A549 (cell line): ENCODE results near the gene GSC2. TPM values are rescaled to one million over a fixed set of nuclear protein-coding genes. Genes with fewer than 3 reads are reported as not detected.

Experiments
- ATAC-seq, 2 experiments: fragments of 200-7000 bp in 1 of 2; fragments of >200 bp in 1 of 2; cut with Nextera tagmentation in 1 of 2; cut with Tn5 transposase in 1 of 2; 3 replicates each; pipeline versions ENCODE4 v1.8.0 to v1.9.1; 2018 to 2020; ENCODE audit warnings: mild to moderate bottlenecking in 1 of 2, moderate library complexity in 1 of 2
- CTCF ChIA-PET: fragments of 300-600 bp; sonication (Branson Sonifier 250); formaldehyde crosslinking; extraction: SDS; loops from one replicate; lab custom pipeline; 2021; ENCODE audit warnings: antibody characterized with exemption, inconsistent platforms; lab: Yijun Ruan, JAX
- POLR2A ChIA-PET: fragments of 350-600 bp; formaldehyde crosslinking; extraction: SDS; loops from one replicate; lab custom pipeline; 2021; ENCODE audit warnings: antibody characterized with exemption, inconsistent platforms; lab: Yijun Ruan, JAX
- DNase-seq, 2 experiments: peaks; one replicate each; pipeline versions ENCODE4 v3.0.0 to v3.0.0-alpha.2; 2011 to 2016; ENCODE audit warnings: low read depth in 1 of 2, low spot score in 1 of 2
- FAIRE-seq: peaks from 2 replicates; lab custom pipeline; 2011; peaks lifted over from hg19 to GRCh38; lab: Jason Lieb, UNC
- H3K27ac ChIP-seq, 2 experiments: fragments of >200 bp; sonication (Bioruptor Twin); formaldehyde crosslinking; 3 replicates each; pipeline ENCODE4 v1.5.1; 2016 to 2017
- H3K4me1 ChIP-seq: fragments of >200 bp; sonication (Bioruptor Twin); formaldehyde crosslinking; 3 replicates; pipeline ENCODE4 v1.6.1; 2016
- H3K4me2 ChIP-seq: fragments of >200 bp; sonication (Bioruptor Twin); formaldehyde crosslinking; 3 replicates; pipeline ENCODE4 v1.6.1; 2016
- H3K4me3 ChIP-seq: fragments of >200 bp; sonication (Bioruptor Twin); formaldehyde crosslinking; 3 replicates; pipeline ENCODE4 v1.5.1; 2016
- H3K9me3 ChIP-seq: fragments of >200 bp; sonication (Bioruptor Twin); formaldehyde crosslinking; 3 replicates; pipeline ENCODE4 v1.6.1; 2016
- ATOH8 ChIP-seq: fragments of 250-450 bp; sonication (Bioruptor Pico); IDR thresholded peaks from 2 replicates; pipeline ENCODE4 v1.5.0; 2020; ENCODE audit warnings: low read depth, mild to moderate bottlenecking, moderate library complexity
- BCL3 ChIP-seq: fragments of >200 bp; sonication (Bioruptor Twin); formaldehyde crosslinking; IDR thresholded peaks from 3 replicates; pipeline ENCODE4 v1.6.1; 2016
- CHD2 ChIP-seq: fragments of 150-350 bp; IDR thresholded peaks from 2 replicates; pipeline ENCODE4 v1.6.1; 2014; ENCODE audit warnings: low read length; ENCODE audit not compliant: partially characterized antibody
- CHD4 ChIP-seq: fragments of 200-600 bp; sonication (generic); IDR thresholded peaks from 2 replicates; pipeline ENCODE4 v1.6.1; 2016; ENCODE audit warnings: antibody characterized with exemption, mild to moderate bottlenecking, borderline replicate concordance
- CTCF ChIP-seq: fragments of >200 bp; sonication (Bioruptor Twin); formaldehyde crosslinking; IDR thresholded peaks from 3 replicates; pipeline ENCODE4 v1.5.1; 2016
- E2F6 ChIP-seq: IDR thresholded peaks from 2 replicates; pipeline ENCODE4 v1.6.1; 2012; ENCODE audit warnings: low read depth, borderline replicate concordance
- EHMT2 ChIP-seq: fragments of 200-600 bp; sonication (generic); IDR thresholded peaks from 2 replicates; pipeline ENCODE4 v1.6.1; 2016; ENCODE audit warnings: antibody characterized with exemption, low read depth, mild to moderate bottlenecking, moderate library complexity
- EP300 ChIP-seq, 2 experiments: fragments of >200 bp; sonication (Bioruptor Twin); formaldehyde crosslinking; IDR thresholded peaks; 2 replicates in 1 of 2; 3 replicates in 1 of 2; pipeline ENCODE4 v1.6.1; 2016 to 2017
- ESRRA ChIP-seq: fragments of 150-350 bp; IDR thresholded peaks from 2 replicates; pipeline ENCODE4 v1.6.1; 2014; ENCODE audit warnings: mild to moderate bottlenecking, low read length, borderline replicate concordance
- FOSL2 ChIP-seq, 2 experiments: fragments of 450-650 bp in 1 of 2; fragments of >200 bp in 1 of 2; sonication (Bioruptor Twin) in 1 of 2; formaldehyde crosslinking; IDR thresholded peaks; 2 replicates each; pipeline versions ENCODE4 v1.5.0 to v1.6.1; 2016 to 2020; ENCODE audit warnings: mild to moderate bottlenecking in 1 of 2, moderate library complexity in 1 of 2
- HDAC2 ChIP-seq: fragments of 200-600 bp; sonication (generic); IDR thresholded peaks from 2 replicates; pipeline ENCODE4 v1.6.1; 2016
- HES2 ChIP-seq: fragments of >200 bp; sonication (Bioruptor Twin); formaldehyde crosslinking; IDR thresholded peaks from 2 replicates; pipeline ENCODE4 v1.6.1; 2016
- HOXA7 ChIP-seq: fragments of 250-450 bp; sonication (Bioruptor Pico); IDR thresholded peaks from 2 replicates; pipeline ENCODE4 v1.5.0; 2020; ENCODE audit warnings: mild to moderate bottlenecking, moderate library complexity
- HOXB5 ChIP-seq: fragments of 250-450 bp; sonication (Bioruptor Pico); IDR thresholded peaks from 2 replicates; pipeline ENCODE4 v1.5.0; 2020; ENCODE audit warnings: mild to moderate bottlenecking, moderate library complexity
- KDM5A ChIP-seq: fragments of 200-600 bp; sonication (generic); IDR thresholded peaks from 2 replicates; pipeline ENCODE4 v1.6.1; 2016; ENCODE audit warnings: antibody characterized with exemption, mild to moderate bottlenecking
- MAFK ChIP-seq: fragments of 450-650 bp; IDR thresholded peaks from 2 replicates; pipeline ENCODE4 v1.6.1; 2014; ENCODE audit not compliant: partially characterized antibody
- MAX ChIP-seq: IDR thresholded peaks from 2 replicates; pipeline ENCODE4 v1.6.1; 2012
- MYC ChIP-seq: IDR thresholded peaks from 2 replicates; pipeline ENCODE4 v1.6.1; 2012; ENCODE audit warnings: mild to moderate bottlenecking, inconsistent platforms, low read length, improper control_type of control experiment, borderline replicate concordance
- PBX3 ChIP-seq: IDR thresholded peaks from 2 replicates; pipeline ENCODE4 v1.6.1; 2012
- POLR2AphosphoS2 ChIP-seq: conservative IDR thresholded peaks from 2 replicates; pipeline ENCODE4 v1.6.1; 2012; ENCODE audit warnings: low read length, improper control_type of control experiment, inconsistent platforms
- SMC3 ChIP-seq: fragments of >200 bp; sonication (Bioruptor Twin); formaldehyde crosslinking; IDR thresholded peaks from 3 replicates; pipeline ENCODE4 v1.6.1; 2018; ENCODE audit warnings: inconsistent platforms
- TFCP2L1 ChIP-seq: fragments of 250-450 bp; sonication (Bioruptor Pico); IDR thresholded peaks from 2 replicates; pipeline ENCODE4 v1.5.0; 2021; ENCODE audit warnings: mild to moderate bottlenecking
- ZC3H11A ChIP-seq: fragments of 450-650 bp; IDR thresholded peaks from 2 replicates; pipeline ENCODE4 v1.6.1; 2014; ENCODE audit warnings: antibody characterized with exemption, mild to moderate bottlenecking
- ZSCAN20 ChIP-seq: fragments of 250-450 bp; sonication (Bioruptor Pico); IDR thresholded peaks from 2 replicates; pipeline ENCODE4 v1.8.0; 2022; ENCODE audit warnings: mild to moderate bottlenecking, moderate library complexity
- WGBS: methylation state at CpG from one replicate; pipeline ENCODE4 v1.1.6; 2017; ENCODE audit errors: missing lambda C conversion rate; 5-methylcytosine and 5-hydroxymethylcytosine counted together
- polyA plus RNA-seq, 4 experiments: library from polyadenylated mRNA; depleted of rRNA in 3 of 4; stranded (reverse); fragments of >200 nt; fragmentation: RNase III in 1 of 4; extraction: RNeasy Plus Mini Kit Qiagen cat#74134 plus additional on column Dnase treatment in 1 of 4; gene quantifications; 2 replicates in 3 of 4; 3 replicates in 1 of 4; pipeline ENCODE4 v1.2.3, GENCODE V29; 2011 to 2017

GSC2 gene
- polyA plus RNA-seq, 2 of the 4 experiments (the other 2 are of a cell fraction), result not detected

- Histone ChIP-seq H3K4me3 (no peak overlapping the region), H3K4me1 (peaks cover 15% of the 10 kb centered on the region; the same call in 2 of the 3 replicates), H3K9me3 (no peaks in the 10 kb centered on the region), H3K27ac (no peak overlapping the region), H3K4me2 (no peak overlapping the region)
- ChIA-PET CTCF (interaction anchor here (0.6 kb wide), 1 partner anchor 175 kb away, joined by 3 read pairs; no protein-coding TSS in a partner anchor), POLR2A (no interaction called here)
- FAIRE-seq (no peak), ATAC-seq (no peak), DNase-seq (no peak)
- no peak for TF ChIP-seq POLR2AphosphoS2
- TF ChIP-seq CHD4, result no peak
- no peak for TF ChIP-seq MYC
- no peak for TF ChIP-seq TFCP2L1 (CRISPR knock-in tag)
- TF ChIP-seq SMC3, result no peak
- no peak for TF ChIP-seq E2F6
- no peak for TF ChIP-seq ZSCAN20 (CRISPR knock-in tag)
- no peak for TF ChIP-seq FOSL2 (IDR thresholded peaks at IDR 0.05)
- no peak for TF ChIP-seq FOSL2 (CRISPR knock-in tag; IDR thresholded peaks at IDR 0.05)
- WGBS, result 82% methylated on average over 4 of the region's 4 CpGs
Observed at GRCh38 chr22:19124377-19124776, 25.7 kb downstream of the GSC2 start.

- DNase-seq, result no peak
- TF ChIP-seq EP300 (IDR thresholded peaks at IDR 0.05), result no peak
- no peak for TF ChIP-seq HDAC2
- no peak for TF ChIP-seq HES2
- no peak for TF ChIP-seq ATOH8
- no peak for TF ChIP-seq KDM5A
- TF ChIP-seq, all 56 proteins: peak for 0
- Histone ChIP-seq H3K4me1 (peaks cover 15% of the 10 kb centered on the region; the same call in 2 of the 3 replicates), H3K4me3 (no peak overlapping the region), H3K4me2 (no peak overlapping the region), H3K9me3 (no peaks in the 10 kb centered on the region), H3K27ac (no peak overlapping the region)
- FAIRE-seq (no peak), ATAC-seq (no peak)
- 60% methylated on average over 4 of the region's 4 CpGs for WGBS
- ChIA-PET CTCF (no interaction called here), POLR2A (no interaction called here)
Observed at GRCh38 chr22:19123936-19124335, 26.2 kb downstream of the GSC2 start.

- peak overlapping the region; percentile 86 for H3K4me3 ChIP-seq
- H3K9me3 ChIP-seq, result no peaks in the 10 kb centered on the region
- peak overlapping the region; percentile 14 to 79; a peak in 4 of 6 replicates for H3K27ac ChIP-seq
- ATAC-seq (peak; percentile 25 to 42; a peak in 3 of 6 replicates), DNase-seq (peak in 1 of 2 experiments; percentile 3), FAIRE-seq (no peak)
- WGBS, result 57% methylated on average over 15 of the region's 27 CpGs
- ChIA-PET CTCF (interaction anchor here (0.7 to 1.3 kb wide), 2 partner anchors 11 to 486 kb away, joined by 3 read pairs; no protein-coding TSS in a partner anchor), POLR2A (interaction anchor here (0.6 to 1.5 kb wide), 3 partner anchors 12 to 38 kb away, joined by 4 to 6 read pairs (median 5); partner anchors contain the start of gene ESS2)
- TF ChIP-seq FOSL2 (IDR thresholded peaks at IDR 0.05) (no peak), FOSL2 (CRISPR knock-in tag; IDR thresholded peaks at IDR 0.05) (no peak), HDAC2 (no peak), EHMT2 (no peak), BCL3 (no peak), ESRRA (no peak), SMC3 (no peak), HOXA7 (no peak), HOXB5 (no peak), PBX3 (no peak), CTCF (no peak), ZC3H11A (no peak), CHD2 (no peak), MAX (no peak), MAFK (no peak)
- H3K4me2 ChIP-seq, result peak overlapping the region; percentile 76
- peaks cover 15% of the 10 kb centered on the region; the same call in 2 of the 3 replicates for H3K4me1 ChIP-seq
Observed at GRCh38 chr22:19122752-19123492, 27.2 kb downstream of the GSC2 start.
